Dermis microvascular lymphatic vessel endothelial cell (primary cell): ENCODE measurements around the gene NFATC2IP. TPM values are rescaled to one million over a fixed set of nuclear protein-coding genes. Genes with fewer than 3 reads are reported as not detected.
"Not testable (repeated sequence)": the region's sequence is repeated elsewhere in the genome, so short reads cannot be mapped to it uniquely, and the experiment has no call there.

Experiments used
- DNase-seq, 2 donors: peaks; one replicate each; pipeline versions ENCODE4 v3.0.0 to v3.0.0-alpha.2; 2010; ENCODE audit warnings: low read depth in 2 of 2
- total RNA-seq: library from RNA; depleted of rRNA; stranded (reverse); fragments of >200 nt; gene quantifications from 2 replicates; pipeline ENCODE4 v1.2.1, GENCODE V29; 2014

Gene NFATC2IP
- total RNA-seq, 1 donor from 2014 or later = 18.5 TPM

DNA sequence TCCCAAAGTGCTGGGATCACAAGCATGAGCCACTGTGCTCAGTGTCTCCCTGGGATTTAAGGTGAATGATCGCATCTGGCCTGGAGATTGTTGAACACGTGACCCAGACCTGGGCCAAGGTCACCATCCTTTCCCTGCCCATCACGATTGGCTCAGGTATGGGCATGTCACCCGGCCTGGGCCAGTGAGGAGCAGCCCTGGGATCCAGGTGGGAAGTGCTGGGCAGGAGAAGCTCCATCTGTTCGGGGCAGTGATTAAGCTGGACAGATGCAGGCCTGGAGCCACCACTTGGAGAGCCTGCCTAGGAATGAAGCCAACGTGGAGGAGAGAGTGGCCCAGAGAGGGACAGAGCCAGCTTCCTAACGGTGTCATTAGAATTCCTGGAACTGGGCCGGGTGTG lies 41.0 kb downstream of the NFATC2IP start:
- no peak for DNase-seq

DNA sequence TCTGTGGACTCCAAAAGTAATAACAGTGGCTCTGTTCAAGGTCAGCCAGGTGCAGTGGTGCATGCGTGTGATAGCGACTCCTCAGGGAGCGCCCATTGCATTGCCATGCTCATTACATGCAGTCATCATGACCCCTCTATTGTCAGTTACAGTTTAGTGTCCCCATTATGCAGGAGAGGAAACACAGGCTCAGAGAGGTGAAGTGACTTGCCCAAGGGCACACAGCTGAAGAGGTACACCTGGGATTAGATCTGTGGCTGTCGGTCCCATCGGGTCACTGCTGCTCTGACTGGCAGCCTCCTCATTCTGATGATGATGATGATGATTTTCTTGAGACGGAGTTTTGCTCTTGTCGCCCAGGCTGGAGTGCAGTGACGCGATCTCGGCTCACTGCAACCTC lies 41.8 kb downstream of the NFATC2IP start:
- DNase-seq = no peak

DNA sequence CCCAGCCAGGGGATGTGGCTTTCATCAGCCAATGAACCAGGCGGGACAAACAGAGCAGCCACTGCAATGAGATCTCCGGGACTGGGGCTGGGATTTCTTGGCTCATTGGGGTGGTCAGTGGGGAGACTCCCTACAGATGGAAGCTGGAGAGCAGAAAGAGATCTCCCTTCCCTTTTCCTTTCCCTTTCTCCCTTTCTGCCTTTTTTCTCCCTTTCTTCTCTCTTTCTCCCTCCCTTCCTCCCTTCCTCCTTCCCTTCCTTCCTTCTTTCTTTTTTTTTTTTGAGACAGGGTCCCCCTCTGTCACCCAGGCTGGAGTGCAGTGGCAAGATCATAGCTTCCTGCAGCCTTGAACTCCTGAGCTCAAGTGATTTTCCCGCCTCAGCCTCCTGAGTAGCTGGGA lies 48.1 kb downstream of the NFATC2IP start:
- DNase-seq = no peak

DNA sequence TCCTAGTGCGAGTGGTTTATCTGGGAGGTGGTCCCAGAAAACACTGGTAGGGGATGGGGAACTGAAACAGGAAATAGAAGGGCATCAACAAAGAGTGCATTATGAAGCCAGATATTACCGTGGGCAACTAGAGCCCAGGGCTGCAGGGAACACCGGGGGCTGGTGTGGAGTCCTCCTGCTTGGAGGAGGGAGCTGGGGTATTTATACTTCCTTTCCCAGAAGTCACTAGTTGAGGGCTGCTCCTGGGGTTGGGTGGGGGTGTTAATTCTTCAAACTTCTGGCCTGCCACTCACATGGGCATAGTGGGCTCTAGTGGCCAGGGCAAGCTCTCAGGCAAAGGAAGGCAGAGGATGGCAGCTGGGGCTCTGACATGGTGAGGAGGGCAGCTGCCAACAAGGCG lies 48.8 kb downstream of the NFATC2IP start:
- DNase-seq = no peak

DNA sequence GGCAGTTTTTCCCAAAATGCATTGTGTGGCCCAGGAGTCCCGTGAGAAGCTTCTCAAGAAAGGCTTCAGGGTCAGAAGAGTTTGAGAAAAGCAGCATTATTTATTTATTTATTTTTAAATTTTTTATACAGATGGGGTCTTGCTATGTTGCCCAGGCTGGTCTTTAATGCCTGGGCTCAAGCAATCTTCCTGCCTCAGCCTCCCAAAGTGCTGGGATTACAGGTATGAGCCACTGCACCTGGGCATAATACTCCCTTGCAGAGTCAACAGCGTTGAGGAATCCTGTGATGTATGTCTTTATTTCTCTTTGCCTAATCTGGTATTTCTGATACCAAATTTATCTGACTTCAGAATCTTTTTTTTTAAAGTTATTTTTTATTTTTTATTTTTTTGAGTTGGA lies 49.3 kb downstream of the NFATC2IP start:
- DNase-seq = no peak

DNA sequence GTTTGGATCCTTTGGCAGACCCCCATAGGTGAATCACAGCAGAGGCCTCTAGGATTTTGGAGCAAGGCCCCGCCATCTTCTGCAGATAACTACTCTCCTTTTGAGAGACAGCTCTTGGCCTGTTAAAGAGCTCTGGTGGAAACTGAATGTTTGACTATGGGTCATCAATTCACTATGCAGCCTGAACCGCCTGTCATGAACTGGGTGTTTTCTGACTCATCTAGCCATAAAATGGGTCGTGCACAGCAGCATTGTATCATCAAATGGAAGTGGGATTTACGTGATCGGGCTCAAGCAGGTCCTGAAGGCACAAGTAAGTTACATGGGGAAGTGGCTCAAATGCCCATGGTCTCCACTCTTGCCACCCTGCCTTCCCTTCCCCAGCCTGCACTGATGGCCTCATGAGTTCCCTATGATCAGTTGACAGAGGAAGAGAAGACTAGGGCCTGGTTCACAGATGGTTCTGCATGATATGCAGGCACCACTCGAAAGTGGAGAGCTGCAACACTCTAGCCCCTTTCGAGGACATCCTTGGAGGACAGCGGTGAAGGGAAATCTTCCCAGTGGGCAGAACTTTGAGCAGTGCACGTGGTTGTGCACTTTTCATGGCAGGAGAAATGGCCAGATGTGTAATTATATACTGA lies 53.9 kb downstream of the NFATC2IP start:
- not testable (repeated sequence) for DNase-seq

DNA sequence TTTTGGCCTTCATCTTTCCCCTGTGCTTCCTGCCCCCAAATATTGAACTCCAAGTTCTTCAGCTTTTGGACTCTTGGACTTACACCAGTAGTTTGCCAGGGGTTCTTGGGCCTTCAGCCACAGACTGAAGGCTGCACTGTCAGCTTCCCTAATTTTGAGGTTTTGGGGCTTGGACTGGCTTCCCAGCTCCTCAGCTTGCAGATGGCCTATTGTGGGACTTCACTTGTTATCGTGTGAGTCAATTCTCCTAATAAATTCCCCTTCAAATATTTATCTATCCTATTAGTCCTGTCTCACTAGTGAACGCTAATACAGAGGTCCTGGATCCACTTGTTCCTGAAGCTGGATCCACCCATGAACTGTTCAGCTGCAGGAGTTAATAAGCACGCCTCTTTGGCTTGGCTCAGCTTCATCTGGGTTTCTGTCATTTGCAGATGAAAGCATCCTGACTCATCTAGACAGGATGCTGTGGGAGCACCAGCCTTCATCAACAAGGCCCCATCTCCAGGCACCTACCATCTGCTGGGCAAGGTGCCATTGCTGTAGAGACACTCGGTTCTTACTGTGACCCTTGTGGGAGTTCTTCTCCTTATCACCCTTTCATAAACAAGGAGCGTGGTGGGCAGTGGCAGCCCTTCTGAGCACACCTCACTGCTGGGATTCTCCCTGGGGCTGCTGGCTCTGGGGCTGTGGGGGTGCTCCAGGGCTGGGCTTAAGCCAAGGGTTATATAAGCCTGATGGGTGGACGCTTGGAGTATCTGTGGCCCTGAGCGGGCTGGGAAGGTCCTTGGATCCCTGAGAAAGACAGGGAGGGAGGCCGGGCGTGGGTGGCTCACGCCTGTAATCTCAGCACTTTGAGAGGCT lies 57.2 kb downstream of the NFATC2IP start:
- DNase-seq = peak in 1 of 2 donors; percentile 12

DNA sequence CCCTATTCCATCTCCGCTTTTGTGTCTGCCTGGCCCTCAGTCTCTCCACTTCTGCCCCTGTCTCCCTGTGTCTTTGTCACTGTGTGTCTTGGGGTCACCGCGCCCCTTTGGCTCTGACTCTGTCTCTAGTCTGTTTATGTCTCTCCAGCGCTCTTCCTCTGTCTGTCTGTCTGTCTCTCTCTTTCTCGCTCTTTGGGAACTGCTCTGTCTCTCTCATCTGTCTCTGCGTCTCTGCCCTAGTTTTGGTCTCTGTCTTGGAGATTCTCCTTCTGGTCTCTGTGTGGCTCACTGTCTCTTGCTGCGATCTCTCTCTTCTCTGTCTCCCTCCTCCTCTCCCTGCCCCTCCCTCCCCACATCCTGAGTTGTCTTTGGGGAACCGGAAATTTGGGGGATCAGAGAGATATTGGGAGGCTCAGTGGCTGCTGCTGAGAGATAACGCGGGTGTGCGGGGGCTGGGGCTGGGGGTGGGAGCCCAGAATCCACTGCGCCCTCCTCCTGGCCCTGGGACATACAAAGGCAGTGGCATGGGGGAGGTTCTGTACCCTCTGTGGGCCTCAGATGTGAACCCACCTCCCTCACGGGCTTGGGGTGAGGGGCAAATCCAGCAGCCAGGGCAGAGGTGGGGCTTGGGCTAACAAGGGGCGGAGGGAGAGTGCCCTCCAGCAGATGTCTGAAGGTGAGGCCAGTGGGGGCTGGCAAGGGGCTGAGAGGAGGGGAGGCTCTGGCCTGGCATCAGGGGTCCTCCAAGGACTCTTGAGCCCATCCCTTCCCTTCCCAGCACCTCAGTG lies 58.5 kb downstream of the NFATC2IP start:
- DNase-seq = no peak

DNA sequence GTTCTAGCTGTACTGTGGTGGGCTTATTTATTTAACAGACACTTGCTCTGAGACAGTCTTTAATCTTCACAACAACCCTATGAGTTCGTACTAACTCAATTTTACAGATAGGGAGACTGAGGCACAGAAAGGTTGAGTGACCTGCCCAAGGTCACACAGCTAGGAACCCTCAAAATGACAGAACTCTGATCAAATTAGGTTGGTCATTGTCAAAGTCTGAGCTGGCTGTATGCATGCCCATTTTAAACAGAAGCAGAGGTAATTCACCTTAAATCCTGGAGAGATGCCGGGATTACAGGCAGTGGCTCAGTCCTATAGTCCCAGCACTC lies 59.1 kb downstream of the NFATC2IP start:
- DNase-seq = no peak

DNA sequence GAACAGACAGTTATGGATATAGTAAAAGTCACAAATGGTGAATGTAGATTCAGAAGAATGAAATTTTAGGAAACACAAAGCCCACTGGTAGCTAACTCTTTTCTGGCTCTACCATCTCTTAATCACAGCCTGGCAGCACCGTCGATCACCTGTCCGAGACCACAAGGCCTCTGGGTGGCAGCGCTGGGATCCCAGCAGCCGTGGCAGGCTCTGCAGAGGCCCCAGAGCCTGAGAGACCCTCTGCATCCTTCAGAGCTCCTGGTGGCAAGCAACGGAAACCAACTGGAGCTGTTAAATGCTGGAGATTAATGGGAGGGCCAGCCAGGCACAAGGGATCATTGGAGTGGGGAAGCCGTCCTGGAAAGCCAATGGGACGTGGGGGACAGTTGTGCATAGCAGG lies 60.4 kb downstream of the NFATC2IP start:
- no peak for DNase-seq

DNA sequence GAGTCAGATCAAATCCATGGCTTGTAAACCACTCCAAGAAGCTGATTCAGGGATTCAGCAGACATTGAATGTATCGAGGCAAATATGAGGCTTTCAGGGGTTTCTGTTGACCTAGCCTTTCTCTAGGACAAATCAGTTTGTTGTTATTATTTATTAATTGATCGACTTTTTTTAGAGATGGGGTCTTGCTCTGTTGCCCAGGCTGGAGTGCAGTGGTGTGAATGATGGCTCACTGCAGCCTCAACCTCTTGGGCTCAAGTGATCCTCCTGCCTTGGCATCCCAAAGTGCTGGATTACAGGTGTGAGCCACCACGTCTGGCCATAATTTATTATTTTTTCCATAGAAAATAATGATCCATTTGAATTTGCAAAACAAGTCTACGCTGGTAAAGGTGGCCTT lies 61.1 kb downstream of the NFATC2IP start:
- DNase-seq = no peak

DNA sequence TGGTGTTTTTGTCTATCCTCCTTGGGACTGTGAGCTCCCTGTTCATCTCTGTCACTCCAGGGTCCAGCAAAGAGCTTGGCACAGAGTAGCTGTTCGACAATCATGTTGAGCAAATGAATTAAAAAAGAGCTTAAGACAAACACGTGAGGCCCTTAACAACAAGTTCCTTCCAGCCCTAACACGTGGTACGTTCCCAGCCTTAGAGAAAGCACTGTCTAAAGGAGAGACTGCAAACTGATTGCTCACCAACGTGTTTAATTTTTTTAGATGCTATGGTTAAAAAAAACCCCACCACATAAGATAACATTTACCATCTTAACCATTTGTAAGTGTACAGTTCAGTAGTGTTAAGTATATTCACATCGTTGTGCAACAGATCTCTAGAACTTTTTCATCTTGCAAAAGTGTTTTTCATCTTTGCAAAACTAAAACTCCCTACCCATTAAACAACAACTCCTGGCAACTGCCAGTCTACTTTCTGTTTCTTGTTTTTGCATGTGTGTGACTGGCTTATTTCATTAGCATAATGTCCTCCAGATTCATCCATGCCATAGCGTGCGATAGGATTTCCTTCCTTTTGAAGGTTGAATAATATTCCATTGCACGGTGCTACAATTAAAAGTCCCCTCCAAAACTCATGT lies 62.3 kb downstream of the NFATC2IP start:
- DNase-seq = no peak

DNA sequence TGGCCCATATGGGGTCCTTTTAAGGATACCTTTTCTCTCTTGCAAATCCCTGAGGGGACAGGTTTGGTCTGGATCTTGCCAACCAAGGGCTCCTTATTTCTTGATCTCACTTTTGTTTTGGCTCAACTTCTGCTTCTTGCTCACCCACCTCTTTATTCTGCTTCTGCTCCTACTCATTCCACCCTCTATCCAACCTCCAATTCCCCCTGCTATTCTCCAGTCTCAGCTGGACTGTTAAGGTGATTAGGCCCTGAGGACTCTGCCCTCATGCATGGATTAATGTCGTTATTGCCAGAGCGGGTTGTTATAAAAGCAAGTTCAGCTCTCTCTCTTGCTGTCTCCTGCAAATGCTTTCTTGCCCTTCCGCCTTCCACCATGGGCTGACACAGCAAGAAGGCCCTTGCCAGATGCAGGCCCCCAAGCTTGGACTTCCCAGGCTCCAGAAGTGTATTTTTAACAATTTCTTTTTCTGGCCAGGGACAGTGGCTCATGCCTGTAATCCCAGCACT lies 63.9 kb downstream of the NFATC2IP start:
- DNase-seq = no peak

Other genes with a start within 250 kb of the NFATC2IP start
- gene EIF3C, start 239.5 kb upstream of the NFATC2IP start, total RNA-seq = 255 and 283 TPM in 2 replicates
- 0.77 and 1.3 TPM in 2 replicates for gene NPIPB9, start 199.2 kb upstream of the NFATC2IP start, total RNA-seq
- gene ATXN2L, start 127.9 kb upstream of the NFATC2IP start, total RNA-seq = 16.4 and 31.0 TPM in 2 replicates
- 109 and 118 TPM in 2 replicates for gene TUFM, start 104.6 kb upstream of the NFATC2IP start, total RNA-seq
- 7.4 and 8.9 TPM in 2 replicates for gene SH2B1, start 87.1 kb upstream of the NFATC2IP start, total RNA-seq
- gene ATP2A1, start 72.4 kb upstream of the NFATC2IP start, total RNA-seq = 0.13 and 0.25 TPM in 2 replicates
- 31.5 and 39.3 TPM in 2 replicates for gene RABEP2, start 25.7 kb upstream of the NFATC2IP start, total RNA-seq
- gene CD19, start 19.0 kb upstream of the NFATC2IP start, total RNA-seq = not detected in 2 replicates
- gene SPNS1, start 23.8 kb downstream of the NFATC2IP start, total RNA-seq = 20.8 and 38.9 TPM in 2 replicates
- 0.26 and 0.51 TPM in 2 replicates for gene LAT, start 34.1 kb downstream of the NFATC2IP start, total RNA-seq